Neutrophil (primary cell): ENCODE measurements around the gene LIME1.

Source experiments
- H3K27ac ChIP-seq: fragments of 200-600 bp; sonication (generic); 2 replicates; pipeline ENCODE4 v1.5.1; 2016; ENCODE audit warnings: mild to moderate bottlenecking, moderate library complexity
- H3K27me3 ChIP-seq: fragments of 200-600 bp; sonication (generic); 2 replicates; pipeline ENCODE4 v1.6.0; 2016; ENCODE audit warnings: mild to moderate bottlenecking
- H3K36me3 ChIP-seq: fragments of 200-600 bp; sonication (generic); 2 replicates; pipeline ENCODE4 v1.5.1; 2017
- H3K4me1 ChIP-seq, 2 experiments: fragments of 200-600 bp in 1 of 2; sonication (generic) in 1 of 2; 1 replicate in 1 of 2; 2 replicates in 1 of 2; pipeline versions ENCODE4 v1.5.1 to v1.6.1; 2013 to 2016; ENCODE audit warnings: low read depth in 1 of 2, low read length in 1 of 2, mild to moderate bottlenecking in 1 of 2, moderate library complexity in 1 of 2; ENCODE audit not compliant: control insufficient read depth in 1 of 2, insufficient read depth in 1 of 2
- H3K4me3 ChIP-seq, 2 experiments: fragments of 200-600 bp in 1 of 2; sonication (generic) in 1 of 2; 1 replicate in 1 of 2; 2 replicates in 1 of 2; pipeline ENCODE4 v1.5.1; 2013 to 2016; ENCODE audit warnings: low read depth in 1 of 2, low read length in 1 of 2, mild to moderate bottlenecking in 1 of 2, moderate library complexity in 1 of 2
- H3K9me3 ChIP-seq: fragments of 200-600 bp; sonication (generic); 2 replicates; pipeline ENCODE4 v1.5.1; 2016
- CTCF ChIP-seq: fragments of 200-600 bp; sonication (generic); IDR thresholded peaks from 2 replicates; pipeline ENCODE4 v1.5.1; 2016; ENCODE audit warnings: antibody characterized with exemption

LIME1 gene

DNA sequence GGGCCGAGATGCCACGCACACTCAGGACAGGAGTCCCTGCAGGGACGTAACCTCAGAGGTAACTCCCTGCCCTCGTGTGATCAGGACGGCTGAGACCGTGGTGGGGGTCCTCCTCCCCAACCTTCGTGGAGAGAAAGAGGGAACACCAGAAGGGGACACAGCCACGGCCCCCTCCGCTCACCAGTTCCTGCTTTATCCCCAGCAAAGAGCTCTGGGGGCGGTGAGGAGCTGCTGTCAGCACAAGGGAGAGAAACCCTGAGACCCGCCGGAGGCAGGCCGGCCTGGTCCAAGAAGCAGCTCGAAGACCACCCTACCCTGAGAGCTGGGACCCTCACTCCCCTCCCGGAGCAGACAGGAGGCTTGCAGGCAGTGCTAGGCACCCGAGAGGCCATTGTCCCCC is 47.5 kb downstream of the LIME1 start:
- Histone ChIP-seq H3K4me1 (peaks cover 0 to 3% of the 10 kb centered on the region in 2 experiments), H3K36me3 (no peaks in the 10 kb centered on the region), H3K27ac (no peak overlapping the region), H3K9me3 (no peaks in the 10 kb centered on the region), H3K4me3 (no peak overlapping the region), H3K27me3 (no peaks in the 10 kb centered on the region)
- TF ChIP-seq CTCF: no peak

- Histone ChIP-seq H3K27me3 (no peaks in the 10 kb centered on the region), H3K9me3 (no peaks in the 10 kb centered on the region), H3K4me1 (peaks cover 0 to 3% of the 10 kb centered on the region in 2 experiments), H3K27ac (no peak overlapping the region), H3K4me3 (no peak overlapping the region), H3K36me3 (no peaks in the 10 kb centered on the region)
- no peak for TF ChIP-seq CTCF
Measured at GRCh38 chr20:63785691-63786131, 49.2 kb downstream of the LIME1 start.

DNA sequence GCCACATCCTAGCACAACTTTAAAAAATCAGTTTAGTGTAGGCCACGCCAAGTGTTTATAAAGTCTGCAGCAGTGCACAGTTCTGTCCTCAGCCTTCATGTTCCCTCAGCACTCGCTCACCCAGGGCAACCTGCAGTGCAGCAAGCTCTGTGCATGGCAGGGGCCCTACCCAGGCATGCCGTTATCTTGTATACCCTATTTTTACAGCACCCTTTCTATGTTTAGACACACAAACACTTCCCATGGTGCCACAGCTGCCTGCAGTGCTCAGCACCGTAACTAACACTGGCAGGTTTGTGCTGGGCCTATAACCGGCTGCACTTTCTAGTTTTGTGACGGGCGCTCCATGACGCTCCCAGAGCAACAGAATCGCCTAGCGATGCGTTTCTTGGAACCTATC is 50.8 kb downstream of the LIME1 start:
- no peak for TF ChIP-seq CTCF

GRCh38 chr20:63787749-63788148 is 51.3 kb downstream of the LIME1 start:
- Histone ChIP-seq H3K27me3 (no peaks in the 10 kb centered on the region), H3K9me3 (no peaks in the 10 kb centered on the region), H3K4me1 (peaks cover 0 to 3% of the 10 kb centered on the region in 2 experiments), H3K36me3 (no peaks in the 10 kb centered on the region), H3K27ac (no peak overlapping the region), H3K4me3 (no peak overlapping the region)
- no peak for TF ChIP-seq CTCF

More for the DNA sequence above, 50.8 kb downstream of the LIME1 start:
- Histone ChIP-seq H3K27me3 (no peaks in the 10 kb centered on the region), H3K4me1 (peaks cover 0 to 3% of the 10 kb centered on the region in 2 experiments), H3K4me3 (no peak overlapping the region), H3K9me3 (no peaks in the 10 kb centered on the region), H3K27ac (no peak overlapping the region), H3K36me3 (no peaks in the 10 kb centered on the region)
